Panc1 (cell line): Measurements from ENCODE around the gene DNM3. TPM values are rescaled to one million over a fixed set of nuclear protein-coding genes. Genes with fewer than 3 reads are reported as not detected.

Experiments
- ATAC-seq: fragments of 200-7000 bp; cut with Tn5 transposase; 2 replicates; pipeline ENCODE4 v1.9.1; 2020; ENCODE audit warnings: mild to moderate bottlenecking, moderate library complexity
- BruUV-seq: library from RNA; stranded (reverse); fragments of 400-500 nt; replicated peaks from 2 replicates; lab custom pipeline; 2021; lab: Mats Ljungman, UMichigan
- CTCF ChIA-PET: fragments of 300-600 bp; sonication (Branson Sonifier 250); formaldehyde crosslinking; loops from one replicate; lab custom pipeline; 2022; ENCODE audit warnings: antibody characterized with exemption; lab: Charles Lee
- POLR2A ChIA-PET: fragments of 300-600 bp; sonication (Branson Sonifier 250); formaldehyde crosslinking; loops from one replicate; lab custom pipeline; 2022; ENCODE audit warnings: antibody characterized with exemption; lab: Charles Lee
- DNase-seq: peaks from one replicate; pipeline ENCODE4 v3.0.0-alpha.2; 2010; ENCODE audit warnings: low read depth, low spot score
- H3K27ac ChIP-seq: 2 replicates; pipeline ENCODE4 v1.5.1; 2011; ENCODE audit warnings: mild to moderate bottlenecking, low read length, inconsistent platforms
- H3K27me3 ChIP-seq: fragments of 200-500 bp; sonication (Bioruptor generic); 2 replicates; pipeline ENCODE4 v1.6.0; 2014; ENCODE audit warnings: low read length, inconsistent platforms; ENCODE audit not compliant: control insufficient read depth, insufficient read depth
- H3K36me3 ChIP-seq: fragments of 200-500 bp; sonication (Bioruptor generic); 2 replicates; pipeline ENCODE4 v1.5.1; 2014; ENCODE audit warnings: inconsistent platforms, mild to moderate bottlenecking, low read length, moderate library complexity; ENCODE audit not compliant: control insufficient read depth, insufficient read depth
- H3K4me1 ChIP-seq: 2 replicates; pipeline ENCODE4 v1.5.1; 2011; ENCODE audit warnings: inconsistent platforms, mild to moderate bottlenecking, low read length, moderate library complexity; ENCODE audit not compliant: control insufficient read depth, insufficient read depth
- H3K4me3 ChIP-seq, 2 experiments: 2 replicates each; pipeline ENCODE4 v1.5.1; 2011 to 2012; ENCODE audit warnings: low read depth in 2 of 2, low read length in 2 of 2, mild to moderate bottlenecking in 2 of 2, inconsistent platforms in 1 of 2, moderate library complexity in 1 of 2
- H3K9me3 ChIP-seq: fragments of 200-500 bp; sonication (Bioruptor generic); 2 replicates; pipeline ENCODE4 v1.5.1; 2014; ENCODE audit warnings: low read depth, mild to moderate bottlenecking, inconsistent platforms, low read length, moderate library complexity; ENCODE audit not compliant: control insufficient read depth, insufficient read depth
- CTCF ChIP-seq: fragments of 450-650 bp; IDR thresholded peaks from 2 replicates; pipeline ENCODE4 v1.5.1; 2017; ENCODE audit warnings: mild to moderate bottlenecking
- POLR2AphosphoS5 ChIP-seq: IDR thresholded peaks from 2 replicates; pipeline ENCODE4 v1.6.1; 2012; ENCODE audit warnings: mild to moderate bottlenecking, low read depth, low read length, moderate library complexity
- REST ChIP-seq, 2 experiments: IDR thresholded peaks; 2 replicates each; pipeline ENCODE4 v1.6.1; 2011 to 2012; ENCODE audit warnings: low read depth in 2 of 2, control low read depth in 1 of 2, low read length in 1 of 2, mild to moderate bottlenecking in 1 of 2, moderate library complexity in 1 of 2; ENCODE audit not compliant: insufficient read depth in 1 of 2
- SIN3A ChIP-seq: IDR thresholded peaks from 2 replicates; pipeline ENCODE4 v1.6.1; 2012; ENCODE audit warnings: low read depth, mild to moderate bottlenecking, low read length, moderate library complexity, borderline replicate concordance; ENCODE audit not compliant: insufficient read depth
- TCF7L2 ChIP-seq: IDR thresholded peaks from 2 replicates; pipeline ENCODE4 v1.6.1; 2011; ENCODE audit warnings: mild to moderate bottlenecking, low read depth, low read length, inconsistent platforms
- in situ Hi-C: cut with HindIII; loops from 2 replicates; pipeline ENCODE4 v1.10.0; 2016; ENCODE audit warnings: low sequenced_read_pairs, low pct_unique_long_range_greater_than_20kb
- intact Hi-C: fragments of 100-400 bp; cut with micrococcal nuclease; formaldehyde crosslinking; loops from one replicate; pipeline ENCODE4 v1.10.0; 2022; ENCODE audit not compliant: unreplicated experiment
- total RNA-seq: library from RNA; stranded (reverse); gene quantifications from one replicate; pipeline ENCODE4 v1.2.1, GENCODE V29; 2021; ENCODE audit not compliant: unreplicated experiment

The DNM3 gene
- total RNA-seq, 1 experiment from 2014 or later = 0.46 TPM

- intact Hi-C loops = no loop called here
- no peak for ATAC-seq
- TF ChIP-seq REST (IDR thresholded peaks at IDR 0.05; ENCODE audit: insufficient read depth in 1 of 2, low read depth in 2 of 2, low read length in 1 of 2) = no peak
- in situ Hi-C loops = no loop called here
- no peaks in the 10 kb centered on the region for H3K36me3 ChIP-seq
- no peak overlapping the region for H3K4me3 ChIP-seq
- POLR2A ChIA-PET = no interaction called here
- no peak overlapping the region for H3K27ac ChIP-seq
- BruUV-seq = no TSS peak
- H3K27me3 ChIP-seq = no peaks in the 10 kb centered on the region
- H3K4me1 ChIP-seq = no peaks in the 10 kb centered on the region
- no peaks in the 10 kb centered on the region for H3K9me3 ChIP-seq
- DNase-seq = no peak
- CTCF ChIA-PET = interaction anchor here (0.7 kb wide), 1 partner anchor 10 kb away, joined by 4 read pairs; no protein-coding TSS in a partner anchor
These were observed 29.6 kb upstream of the DNM3 start for GRCh38 chr1:171811672-171812071.

GRCh38 chr1:171814692-171815091 lies 26.6 kb upstream of the DNM3 start:
- no peak overlapping the region for H3K27ac ChIP-seq
- H3K4me3 ChIP-seq = no peak overlapping the region
- no peaks in the 10 kb centered on the region for H3K27me3 ChIP-seq
- ATAC-seq = no peak
- no peaks in the 10 kb centered on the region for H3K36me3 ChIP-seq
- no peak for TF ChIP-seq POLR2AphosphoS5
- TF ChIP-seq CTCF = no peak
- TF ChIP-seq REST (IDR thresholded peaks at IDR 0.05; ENCODE audit: insufficient read depth in 1 of 2, low read depth in 2 of 2, low read length in 1 of 2) = no peak
- no peak for TF ChIP-seq TCF7L2
- no peak for TF ChIP-seq SIN3A
- no peaks in the 10 kb centered on the region for H3K9me3 ChIP-seq
- in situ Hi-C loops (no loop called here), intact Hi-C loops (no loop called here)
- CTCF ChIA-PET = no interaction called here
- no peaks in the 10 kb centered on the region for H3K4me1 ChIP-seq
- no TSS peak for BruUV-seq
- DNase-seq = no peak
- POLR2A ChIA-PET = no interaction called here
